Measurements from ENCODE around the gene FUT9. TPM values are rescaled to one million over a fixed set of nuclear protein-coding genes. Genes with fewer than 3 reads are reported as not detected.

The FUT9 gene
- total and polyA plus RNA-seq, 2 of the 8 experiments (the other 6 are each of a cell fraction or from before 2014, with no cell fraction given), result 0.85 to 4.9 TPM

DNA sequence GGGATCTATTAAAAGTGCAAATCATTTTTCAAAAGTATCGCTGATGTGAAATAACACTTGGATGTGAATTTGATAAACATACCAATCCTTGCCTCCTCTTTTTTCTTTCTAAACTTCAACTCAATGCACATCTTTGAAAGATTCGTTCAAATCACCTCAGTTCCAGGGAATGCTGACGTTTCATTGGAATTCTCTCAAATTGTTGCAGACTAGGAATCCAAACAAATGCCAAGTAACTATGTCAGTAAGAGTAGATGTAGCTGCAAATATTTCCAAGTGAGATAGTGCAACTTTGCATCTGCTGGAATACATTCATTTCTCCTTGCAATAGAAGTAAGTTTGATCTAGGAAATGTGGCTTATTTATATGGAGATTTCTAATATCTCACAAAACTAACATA is 220.7 kb downstream of the FUT9 start (continued):
- TF ChIP-seq, protein P1, sequence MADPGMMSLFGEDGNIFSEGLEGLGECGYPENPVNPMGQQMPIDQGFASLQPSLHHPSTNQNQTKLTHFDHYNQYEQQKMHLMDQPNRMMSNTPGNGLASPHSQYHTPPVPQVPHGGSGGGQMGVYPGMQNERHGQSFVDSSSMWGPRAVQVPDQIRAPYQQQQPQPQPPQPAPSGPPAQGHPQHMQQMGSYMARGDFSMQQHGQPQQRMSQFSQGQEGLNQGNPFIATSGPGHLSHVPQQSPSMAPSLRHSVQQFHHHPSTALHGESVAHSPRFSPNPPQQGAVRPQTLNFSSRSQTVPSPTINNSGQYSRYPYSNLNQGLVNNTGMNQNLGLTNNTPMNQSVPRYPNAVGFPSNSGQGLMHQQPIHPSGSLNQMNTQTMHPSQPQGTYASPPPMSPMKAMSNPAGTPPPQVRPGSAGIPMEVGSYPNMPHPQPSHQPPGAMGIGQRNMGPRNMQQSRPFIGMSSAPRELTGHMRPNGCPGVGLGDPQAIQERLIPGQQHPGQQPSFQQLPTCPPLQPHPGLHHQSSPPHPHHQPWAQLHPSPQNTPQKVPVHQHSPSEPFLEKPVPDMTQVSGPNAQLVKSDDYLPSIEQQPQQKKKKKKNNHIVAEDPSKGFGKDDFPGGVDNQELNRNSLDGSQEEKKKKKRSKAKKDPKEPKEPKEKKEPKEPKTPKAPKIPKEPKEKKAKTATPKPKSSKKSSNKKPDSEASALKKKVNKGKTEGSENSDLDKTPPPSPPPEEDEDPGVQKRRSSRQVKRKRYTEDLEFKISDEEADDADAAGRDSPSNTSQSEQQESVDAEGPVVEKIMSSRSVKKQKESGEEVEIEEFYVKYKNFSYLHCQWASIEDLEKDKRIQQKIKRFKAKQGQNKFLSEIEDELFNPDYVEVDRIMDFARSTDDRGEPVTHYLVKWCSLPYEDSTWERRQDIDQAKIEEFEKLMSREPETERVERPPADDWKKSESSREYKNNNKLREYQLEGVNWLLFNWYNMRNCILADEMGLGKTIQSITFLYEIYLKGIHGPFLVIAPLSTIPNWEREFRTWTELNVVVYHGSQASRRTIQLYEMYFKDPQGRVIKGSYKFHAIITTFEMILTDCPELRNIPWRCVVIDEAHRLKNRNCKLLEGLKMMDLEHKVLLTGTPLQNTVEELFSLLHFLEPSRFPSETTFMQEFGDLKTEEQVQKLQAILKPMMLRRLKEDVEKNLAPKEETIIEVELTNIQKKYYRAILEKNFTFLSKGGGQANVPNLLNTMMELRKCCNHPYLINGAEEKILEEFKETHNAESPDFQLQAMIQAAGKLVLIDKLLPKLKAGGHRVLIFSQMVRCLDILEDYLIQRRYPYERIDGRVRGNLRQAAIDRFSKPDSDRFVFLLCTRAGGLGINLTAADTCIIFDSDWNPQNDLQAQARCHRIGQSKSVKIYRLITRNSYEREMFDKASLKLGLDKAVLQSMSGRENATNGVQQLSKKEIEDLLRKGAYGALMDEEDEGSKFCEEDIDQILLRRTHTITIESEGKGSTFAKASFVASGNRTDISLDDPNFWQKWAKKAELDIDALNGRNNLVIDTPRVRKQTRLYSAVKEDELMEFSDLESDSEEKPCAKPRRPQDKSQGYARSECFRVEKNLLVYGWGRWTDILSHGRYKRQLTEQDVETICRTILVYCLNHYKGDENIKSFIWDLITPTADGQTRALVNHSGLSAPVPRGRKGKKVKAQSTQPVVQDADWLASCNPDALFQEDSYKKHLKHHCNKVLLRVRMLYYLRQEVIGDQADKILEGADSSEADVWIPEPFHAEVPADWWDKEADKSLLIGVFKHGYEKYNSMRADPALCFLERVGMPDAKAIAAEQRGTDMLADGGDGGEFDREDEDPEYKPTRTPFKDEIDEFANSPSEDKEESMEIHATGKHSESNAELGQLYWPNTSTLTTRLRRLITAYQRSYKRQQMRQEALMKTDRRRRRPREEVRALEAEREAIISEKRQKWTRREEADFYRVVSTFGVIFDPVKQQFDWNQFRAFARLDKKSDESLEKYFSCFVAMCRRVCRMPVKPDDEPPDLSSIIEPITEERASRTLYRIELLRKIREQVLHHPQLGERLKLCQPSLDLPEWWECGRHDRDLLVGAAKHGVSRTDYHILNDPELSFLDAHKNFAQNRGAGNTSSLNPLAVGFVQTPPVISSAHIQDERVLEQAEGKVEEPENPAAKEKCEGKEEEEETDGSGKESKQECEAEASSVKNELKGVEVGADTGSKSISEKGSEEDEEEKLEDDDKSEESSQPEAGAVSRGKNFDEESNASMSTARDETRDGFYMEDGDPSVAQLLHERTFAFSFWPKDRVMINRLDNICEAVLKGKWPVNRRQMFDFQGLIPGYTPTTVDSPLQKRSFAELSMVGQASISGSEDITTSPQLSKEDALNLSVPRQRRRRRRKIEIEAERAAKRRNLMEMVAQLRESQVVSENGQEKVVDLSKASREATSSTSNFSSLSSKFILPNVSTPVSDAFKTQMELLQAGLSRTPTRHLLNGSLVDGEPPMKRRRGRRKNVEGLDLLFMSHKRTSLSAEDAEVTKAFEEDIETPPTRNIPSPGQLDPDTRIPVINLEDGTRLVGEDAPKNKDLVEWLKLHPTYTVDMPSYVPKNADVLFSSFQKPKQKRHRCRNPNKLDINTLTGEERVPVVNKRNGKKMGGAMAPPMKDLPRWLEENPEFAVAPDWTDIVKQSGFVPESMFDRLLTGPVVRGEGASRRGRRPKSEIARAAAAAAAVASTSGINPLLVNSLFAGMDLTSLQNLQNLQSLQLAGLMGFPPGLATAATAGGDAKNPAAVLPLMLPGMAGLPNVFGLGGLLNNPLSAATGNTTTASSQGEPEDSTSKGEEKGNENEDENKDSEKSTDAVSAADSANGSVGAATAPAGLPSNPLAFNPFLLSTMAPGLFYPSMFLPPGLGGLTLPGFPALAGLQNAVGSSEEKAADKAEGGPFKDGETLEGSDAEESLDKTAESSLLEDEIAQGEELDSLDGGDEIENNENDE (IDR thresholded peaks at IDR 0.05; ENCODE audit: insufficient replicate concordance, low read length), result no peak
- TF ChIP-seq KDM5A (IDR thresholded peaks at IDR 0.05; ENCODE audit: low read length) (no peak), HDAC6 (IDR thresholded peaks at IDR 0.05; ENCODE audit: low read depth, low read length) (no peak), TCF12 (IDR thresholded peaks at IDR 0.05; ENCODE audit: low read depth, low read length) (no peak), NANOG (IDR thresholded peaks at IDR 0.05; ENCODE audit: insufficient read depth, low read depth, low read length, poor library complexity, severe bottlenecking) (no peak), HDAC2 (IDR thresholded peaks at IDR 0.05; ENCODE audit: borderline replicate concordance in 1 of 2, low read depth in 2 of 2, low read length in 2 of 2) (no peak), RAD21 (IDR thresholded peaks at IDR 0.05 in 1 of 2, conservative IDR thresholded peaks at IDR 0.05 in 1 of 2; ENCODE audit: low read depth in 2 of 2, low read length in 2 of 2) (no peak), CTBP2 (IDR thresholded peaks at IDR 0.05; ENCODE audit: borderline replicate concordance, insufficient read depth, insufficient read length, low read length) (no peak), GTF2F1 (IDR thresholded peaks at IDR 0.05; ENCODE audit: borderline replicate concordance, low read depth, low read length) (no peak)
